Astrocyte of the spinal cord (primary cell): Measurements from ENCODE around the gene CIAPIN1.

Experiments
- DNase-seq: peaks from one replicate; pipeline ENCODE4 v3.0.0; 2011; ENCODE audit warnings: low read depth, low spot score
- H3K4me3 ChIP-seq: 2 replicates; pipeline ENCODE4 v1.5.1; 2011; ENCODE audit warnings: low read depth, mild to moderate bottlenecking, low read length, moderate library complexity
- in situ Hi-C: cut with HindIII; loops from 2 replicates; pipeline ENCODE4 v1.10.0; 2017; ENCODE audit warnings: low sequenced_read_pairs
- TF ChIP-seq, protein P1 (sequence below): IDR thresholded peaks from 2 replicates; pipeline ENCODE4 v1.5.1; 2012; ENCODE audit warnings: low read depth, mild to moderate bottlenecking, low read length, inconsistent platforms

Gene CIAPIN1

DNA sequence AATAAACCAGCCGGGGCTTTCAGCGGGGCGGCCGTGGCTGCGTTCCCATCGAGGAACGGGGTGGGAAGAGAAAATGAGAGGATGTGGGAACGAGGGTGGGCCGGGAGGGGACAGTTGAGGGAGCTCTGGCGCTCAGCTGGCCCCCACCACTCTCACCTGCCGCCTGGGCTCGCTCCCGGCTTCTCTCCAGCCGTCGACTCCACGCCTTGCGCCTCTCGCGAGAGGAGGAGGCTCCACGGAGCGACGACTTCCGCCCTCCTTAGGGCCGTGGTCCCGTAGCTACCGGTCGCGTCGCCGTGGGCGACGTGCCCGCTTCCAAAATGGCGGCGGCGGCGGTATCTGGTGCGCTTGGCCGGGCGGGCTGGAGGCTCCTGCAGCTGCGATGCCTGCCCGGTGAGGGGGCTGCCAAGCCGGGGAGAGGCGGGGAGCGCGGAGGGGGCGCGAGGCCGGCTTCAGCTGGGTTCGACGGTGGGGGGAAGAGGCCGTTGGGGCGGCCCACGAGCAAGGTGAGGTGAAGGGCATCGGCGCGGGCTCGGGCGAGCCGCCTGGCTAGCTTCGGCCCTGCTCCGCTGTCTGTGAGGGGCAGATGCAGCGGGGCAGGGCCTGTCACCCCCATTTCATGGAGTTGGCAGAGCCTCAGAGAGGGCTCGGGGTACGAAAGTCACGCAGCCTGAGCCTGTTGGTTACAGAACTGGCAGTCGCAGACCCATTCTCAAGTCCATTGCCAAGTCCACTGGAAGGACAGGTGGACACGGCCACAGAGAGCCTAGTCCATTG is at the start of gene CIAPIN1, which contains the start of gene COQ9:
Gene CIAPIN1, minus strand, starts transcription at position 200 of the 777 bp plus-strand sequence. CDS start 6,457 bp downstream, outside the sequence.
Gene COQ9, plus strand, starts transcription at position 294 of the 777 bp plus-strand sequence. Its CDS starts 27 bp downstream, at position 321.
- in situ Hi-C loops, result no loop called here
- peak within 1 kb of the TSS; percentile 91 for H3K4me3 ChIP-seq
- TF ChIP-seq, protein P1, sequence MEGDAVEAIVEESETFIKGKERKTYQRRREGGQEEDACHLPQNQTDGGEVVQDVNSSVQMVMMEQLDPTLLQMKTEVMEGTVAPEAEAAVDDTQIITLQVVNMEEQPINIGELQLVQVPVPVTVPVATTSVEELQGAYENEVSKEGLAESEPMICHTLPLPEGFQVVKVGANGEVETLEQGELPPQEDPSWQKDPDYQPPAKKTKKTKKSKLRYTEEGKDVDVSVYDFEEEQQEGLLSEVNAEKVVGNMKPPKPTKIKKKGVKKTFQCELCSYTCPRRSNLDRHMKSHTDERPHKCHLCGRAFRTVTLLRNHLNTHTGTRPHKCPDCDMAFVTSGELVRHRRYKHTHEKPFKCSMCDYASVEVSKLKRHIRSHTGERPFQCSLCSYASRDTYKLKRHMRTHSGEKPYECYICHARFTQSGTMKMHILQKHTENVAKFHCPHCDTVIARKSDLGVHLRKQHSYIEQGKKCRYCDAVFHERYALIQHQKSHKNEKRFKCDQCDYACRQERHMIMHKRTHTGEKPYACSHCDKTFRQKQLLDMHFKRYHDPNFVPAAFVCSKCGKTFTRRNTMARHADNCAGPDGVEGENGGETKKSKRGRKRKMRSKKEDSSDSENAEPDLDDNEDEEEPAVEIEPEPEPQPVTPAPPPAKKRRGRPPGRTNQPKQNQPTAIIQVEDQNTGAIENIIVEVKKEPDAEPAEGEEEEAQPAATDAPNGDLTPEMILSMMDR, result no peak
- peak; percentile 94 for DNase-seq

DNA sequence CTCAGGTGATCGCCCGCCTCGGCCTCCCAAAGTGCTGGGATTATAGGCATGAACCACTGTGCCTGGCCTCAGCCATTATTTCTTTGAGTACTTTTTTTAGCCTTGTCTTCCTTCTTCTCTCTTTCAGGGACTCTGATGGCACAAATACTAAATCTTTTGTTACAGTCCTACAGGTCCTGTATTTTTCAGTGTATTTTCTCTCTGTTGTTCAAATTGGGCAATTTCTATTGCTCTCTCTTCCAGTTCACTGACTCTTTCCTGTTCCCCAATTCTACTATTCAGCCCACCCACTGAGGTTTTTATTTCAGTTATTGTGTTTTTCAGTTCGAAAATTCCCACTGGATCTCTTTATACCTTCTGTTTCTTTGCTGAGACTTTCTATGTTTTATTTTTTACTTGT is 46.6 kb upstream of the CIAPIN1 start:
- in situ Hi-C loops, result no loop called here
- TF ChIP-seq, protein P1, result no peak
- no peak for DNase-seq
- H3K4me3 ChIP-seq, result no peak overlapping the region

DNA sequence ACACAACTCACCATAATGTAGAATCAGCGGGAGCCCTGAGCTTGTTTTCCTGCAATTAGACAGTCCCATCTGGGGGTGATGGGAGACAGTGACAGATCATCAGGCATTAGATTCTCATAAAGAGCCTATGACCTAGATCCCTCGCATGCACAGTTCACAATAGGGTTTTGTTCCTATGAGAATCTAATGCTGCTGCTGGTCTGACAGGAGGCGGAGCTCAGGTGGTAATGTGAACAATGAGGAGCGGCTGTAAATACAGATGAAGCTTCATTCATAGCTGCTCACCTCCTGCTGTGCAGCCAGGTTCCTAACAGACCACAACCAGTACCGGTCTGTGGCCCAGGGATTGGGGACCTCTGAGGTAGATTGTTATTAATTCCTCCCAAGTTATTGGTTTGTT is 42.0 kb upstream of the CIAPIN1 start:
- H3K4me3 ChIP-seq, result no peak overlapping the region
- DNase-seq, result no peak
- TF ChIP-seq, protein P1, result no peak
- in situ Hi-C loops, result no loop called here

DNA sequence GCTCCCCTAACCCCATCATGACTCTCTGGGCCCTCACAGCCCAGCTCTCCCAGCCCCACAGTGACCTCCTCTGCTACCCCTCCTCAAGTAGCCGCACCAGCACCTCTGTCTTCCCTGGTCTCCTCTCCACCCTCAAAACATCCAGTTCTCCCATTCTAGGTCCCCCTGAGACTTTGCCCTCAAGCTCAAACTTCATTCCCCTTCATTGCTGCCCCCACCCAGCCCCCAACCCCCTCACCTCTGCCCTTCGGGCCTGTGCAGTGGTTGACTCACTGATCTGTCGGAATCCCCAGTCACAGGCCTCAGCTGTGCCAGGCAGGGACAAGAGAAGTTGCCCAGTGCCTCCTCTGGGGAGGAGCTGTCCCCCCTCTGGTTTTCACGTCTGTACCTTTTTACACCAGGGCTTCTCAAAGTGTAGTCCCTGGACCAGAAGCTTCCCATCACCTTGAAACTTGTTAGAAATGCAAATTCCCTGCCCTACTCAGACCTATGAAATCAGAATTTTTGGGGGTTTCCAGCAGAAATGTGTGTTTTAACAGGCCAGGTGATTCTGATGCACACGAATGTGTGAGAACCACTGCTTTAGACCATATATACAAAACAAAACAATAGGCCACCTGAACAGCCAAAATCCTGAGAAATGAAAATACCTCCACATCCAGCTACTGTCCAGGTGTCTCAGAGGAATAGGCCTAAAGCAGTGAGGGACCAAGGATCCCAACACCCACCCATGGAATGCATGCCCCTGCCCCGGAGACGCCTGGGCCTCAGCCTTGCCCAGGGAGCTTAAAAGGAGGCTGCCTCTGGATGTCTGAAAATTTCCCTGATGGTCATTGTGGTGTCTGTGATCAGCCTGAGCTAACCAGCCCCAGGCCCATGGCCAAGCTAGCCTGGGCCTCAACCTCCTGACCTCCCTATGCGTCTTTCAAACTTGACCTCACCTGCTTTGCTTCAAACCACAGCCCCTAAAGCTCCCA is 40.0 kb upstream of the CIAPIN1 start:
- peak overlapping the region; percentile 64 for H3K4me3 ChIP-seq
- in situ Hi-C loops, result no loop called here
- TF ChIP-seq, protein P1, result no peak

DNA sequence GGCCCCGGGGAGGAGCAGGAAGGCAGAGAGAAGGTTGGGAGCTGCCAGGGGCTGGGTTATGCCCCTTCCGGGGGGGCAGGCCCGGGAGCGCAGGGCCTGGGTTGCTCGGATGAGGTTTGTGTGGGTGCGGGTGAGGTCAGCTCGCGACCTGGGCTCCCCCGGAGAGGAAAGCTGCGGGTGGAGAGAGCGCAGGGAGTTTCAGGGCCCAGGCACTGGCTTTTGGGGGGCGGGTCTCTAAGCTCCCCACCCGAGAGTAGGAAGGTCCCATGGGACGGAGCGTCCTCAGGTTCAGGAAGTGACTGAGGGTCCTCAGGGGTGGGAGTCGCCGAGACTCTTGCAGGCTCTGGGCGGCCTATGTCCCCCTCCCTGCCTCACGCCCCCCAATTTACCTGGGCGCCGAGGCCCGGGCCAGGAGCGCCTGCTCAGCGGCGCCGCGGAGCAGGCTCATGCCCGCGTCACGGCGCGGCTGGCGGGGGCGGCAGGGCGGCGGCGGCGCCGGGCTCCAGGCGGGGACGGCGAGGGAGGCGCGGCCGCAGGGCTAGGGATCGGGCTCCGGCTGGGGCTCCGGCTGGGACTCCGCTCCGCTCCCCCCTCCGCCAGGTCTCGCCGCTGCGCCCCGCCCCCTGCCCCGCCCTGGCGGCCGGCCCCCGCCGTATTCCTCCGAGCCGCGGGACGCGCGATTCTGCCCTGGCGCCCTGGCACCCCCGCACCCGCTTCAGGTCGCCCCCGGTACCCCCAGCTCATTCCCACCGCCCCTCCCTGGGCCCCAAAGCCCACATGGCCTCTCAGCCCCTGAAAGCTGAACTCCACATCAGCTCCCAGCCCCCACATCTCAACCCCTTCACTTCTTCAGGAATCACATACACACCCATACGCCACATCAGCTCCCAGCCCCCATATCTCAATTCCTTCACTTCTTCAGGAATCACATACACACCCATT is 39.0 kb upstream of the CIAPIN1 start, which contains the start of gene DOK4:
Gene DOK4, minus strand, starts transcription at position 578 of the 942 bp plus-strand sequence. CDS start 6,986 bp downstream, outside the sequence.
- in situ Hi-C loops, result no loop called here
- TF ChIP-seq, protein P1, result no peak
- H3K4me3 ChIP-seq, result peak within 1 kb of the TSS; percentile 64
- peak; percentile 39 for DNase-seq

More for the DNA sequence above, 40.0 kb upstream of the CIAPIN1 start:
- DNase-seq, result no peak
